DMS 273 (cell line): ENCODE data around the gene STEAP1B.
"Not testable (repeated sequence)": the region's sequence is repeated elsewhere in the genome, so short reads cannot be mapped to it uniquely, and the experiment has no call there.

Source experiments
- DNase-seq: peaks from one replicate; lab custom pipeline; 2025; ENCODE audit not compliant: unreplicated experiment; lab: John Stamatoyannopoulos, UW

The STEAP1B gene

DNA sequence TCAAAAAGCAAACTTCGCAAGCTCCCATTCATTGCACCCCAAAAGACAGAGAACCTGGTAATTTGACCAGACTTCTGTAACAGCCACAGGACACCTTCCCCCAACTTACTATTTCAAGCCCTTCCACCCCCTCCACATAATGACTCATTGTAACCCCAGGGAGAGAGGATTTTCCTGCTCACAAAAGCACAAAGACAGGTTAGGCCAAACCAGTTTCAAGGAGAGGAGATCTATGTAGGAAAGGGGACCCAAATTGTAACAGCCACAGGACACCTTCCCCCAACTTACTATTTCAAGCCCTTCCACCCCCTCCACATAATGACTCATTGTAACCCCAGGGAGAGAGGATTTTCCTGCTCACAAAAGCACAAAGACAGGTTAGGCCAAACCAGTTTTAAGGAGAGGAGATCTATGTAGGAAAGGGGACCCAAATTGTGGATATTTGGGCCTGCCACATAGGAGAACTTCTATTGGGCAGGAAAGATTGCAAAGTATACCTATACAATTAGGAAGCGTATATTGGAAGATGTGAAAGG is 66.8 kb downstream of the STEAP1B start:
- not testable (repeated sequence) for DNase-seq

GRCh38 chr7:22432203-22432718 is 67.7 kb downstream of the STEAP1B start:
- no peak for DNase-seq

DNA sequence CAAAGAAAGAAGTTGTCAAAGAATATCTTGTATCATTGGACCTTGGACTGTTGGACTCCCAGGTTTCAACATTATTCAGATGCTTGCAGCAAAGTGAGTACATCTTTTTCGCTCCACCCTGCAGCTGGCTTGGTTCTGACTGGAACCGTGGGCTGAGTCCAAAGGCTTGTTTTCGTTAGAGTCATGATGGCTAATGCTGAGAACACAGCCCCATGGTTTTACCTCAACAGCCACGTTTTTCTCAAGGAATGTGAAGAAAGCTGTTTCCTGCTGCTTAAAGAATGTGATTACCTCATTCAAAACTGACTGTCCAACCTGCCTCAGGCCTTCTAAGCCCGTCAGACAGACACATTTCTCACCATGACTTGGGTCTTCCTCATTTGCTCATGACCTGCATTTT is 69.5 kb downstream of the STEAP1B start:
- no peak for DNase-seq

DNA sequence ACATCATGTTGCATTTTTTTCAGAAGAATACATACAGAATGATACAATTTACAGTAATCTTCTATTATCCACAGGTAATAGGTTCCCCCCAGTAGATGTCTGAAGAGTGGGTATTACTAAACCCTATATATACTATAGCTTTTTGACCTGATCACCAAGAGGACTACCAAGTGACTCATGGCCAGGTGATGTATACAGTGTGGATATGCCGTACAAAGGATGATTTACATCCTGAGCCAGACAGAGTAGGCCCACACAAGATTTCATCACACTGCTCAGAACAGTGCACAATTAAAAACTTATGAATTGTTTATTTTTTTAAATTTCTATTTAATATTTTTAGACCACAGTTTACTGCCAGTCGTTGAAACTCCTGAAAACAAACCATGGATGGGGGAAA is 70.6 kb downstream of the STEAP1B start:
- DNase-seq = no peak

GRCh38 chr7:22427855-22428254 is 72.1 kb downstream of the STEAP1B start:
- DNase-seq = no peak

GRCh38 chr7:22427104-22427503 is 72.9 kb downstream of the STEAP1B start:
- no peak for DNase-seq

DNA sequence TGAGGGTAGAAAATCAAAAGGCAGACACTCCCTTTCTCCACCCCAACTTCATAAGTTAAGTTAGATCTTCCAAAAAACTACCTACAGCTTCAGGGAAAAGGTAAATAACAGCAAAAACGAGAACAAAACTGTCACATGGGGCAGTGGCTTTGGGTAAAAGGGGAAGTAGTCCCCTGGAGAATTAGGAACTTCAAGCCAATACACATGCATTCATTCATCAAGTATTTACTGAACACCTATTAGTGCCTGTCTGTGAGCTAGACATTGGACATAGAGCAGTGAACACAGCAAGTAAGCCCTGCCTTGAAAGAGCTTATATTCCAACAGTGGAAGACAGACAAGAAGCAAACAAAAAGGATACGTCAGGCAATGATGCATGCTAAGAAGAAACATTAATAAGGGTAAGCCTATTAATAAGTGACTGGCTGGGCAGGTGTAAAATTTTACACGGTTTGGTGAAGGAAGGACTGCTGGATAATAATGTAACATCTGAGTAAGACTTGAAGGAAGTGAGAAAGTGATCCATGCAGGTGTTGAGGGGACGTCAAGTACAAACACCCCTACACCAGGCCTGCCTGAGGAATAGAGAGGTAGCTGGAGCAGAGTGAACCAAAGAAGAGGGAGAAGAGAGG is 73.4 kb downstream of the STEAP1B start:
- DNase-seq = no peak

DNA sequence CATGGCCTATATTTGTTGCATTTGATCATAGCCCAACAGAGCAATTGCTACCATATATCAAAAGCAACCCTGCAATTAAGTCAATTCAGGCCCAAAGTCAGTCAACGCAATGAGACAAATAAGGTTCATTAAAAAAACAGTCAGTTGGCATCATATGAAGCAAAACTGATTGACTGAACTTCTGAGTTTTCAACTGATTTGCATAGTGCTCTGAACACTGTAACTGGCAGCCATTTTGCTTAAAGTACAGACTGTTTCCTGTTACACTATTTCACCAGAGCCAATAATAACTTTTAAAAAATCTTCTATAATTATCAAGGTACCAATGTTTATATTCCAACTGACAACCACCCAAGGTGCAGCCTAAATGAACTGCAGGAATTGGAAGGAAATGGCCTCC is 74.6 kb downstream of the STEAP1B start:
- DNase-seq = no peak

DNA sequence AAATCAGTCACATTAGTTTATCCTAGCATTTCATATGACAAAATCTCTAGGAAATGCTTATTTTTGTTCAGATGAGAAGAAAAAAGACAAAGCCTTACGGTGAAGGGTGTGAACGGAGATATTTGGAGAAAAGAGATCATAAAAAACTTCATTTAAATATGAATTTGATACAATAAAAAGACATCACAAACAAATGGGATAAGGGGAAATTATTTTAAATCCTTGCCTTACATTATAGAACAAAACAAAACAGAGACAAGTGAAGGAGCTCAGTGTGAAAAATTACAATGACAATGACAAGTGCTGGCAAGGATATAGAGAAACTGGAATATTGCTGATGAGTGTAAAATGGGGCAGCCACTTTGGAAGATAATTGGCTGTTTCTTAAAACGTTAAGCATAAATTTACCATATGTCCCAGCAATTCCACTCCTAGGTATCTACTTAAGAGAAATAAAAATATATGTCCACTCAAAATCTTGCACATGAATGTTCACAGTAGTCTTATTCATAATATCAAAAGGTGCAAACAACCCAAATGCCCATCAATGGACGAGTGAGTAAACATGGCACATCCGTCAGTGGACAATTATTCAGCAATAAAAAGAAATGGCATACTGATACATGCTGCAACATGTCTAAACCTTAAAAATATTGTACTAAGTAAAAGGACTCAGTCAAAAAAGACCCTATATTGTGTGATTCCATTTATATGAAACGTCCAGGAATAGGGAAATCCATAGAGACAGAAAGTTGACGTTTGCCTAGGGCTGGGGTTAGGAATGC is 77.0 kb downstream of the STEAP1B start:
- no peak for DNase-seq

- no peak for DNase-seq
Observed at GRCh38 chr7:22420973-22421635, 78.9 kb downstream of the STEAP1B start.

GRCh38 chr7:22420008-22420407 is 80.0 kb downstream of the STEAP1B start:
- no peak for DNase-seq

DNA sequence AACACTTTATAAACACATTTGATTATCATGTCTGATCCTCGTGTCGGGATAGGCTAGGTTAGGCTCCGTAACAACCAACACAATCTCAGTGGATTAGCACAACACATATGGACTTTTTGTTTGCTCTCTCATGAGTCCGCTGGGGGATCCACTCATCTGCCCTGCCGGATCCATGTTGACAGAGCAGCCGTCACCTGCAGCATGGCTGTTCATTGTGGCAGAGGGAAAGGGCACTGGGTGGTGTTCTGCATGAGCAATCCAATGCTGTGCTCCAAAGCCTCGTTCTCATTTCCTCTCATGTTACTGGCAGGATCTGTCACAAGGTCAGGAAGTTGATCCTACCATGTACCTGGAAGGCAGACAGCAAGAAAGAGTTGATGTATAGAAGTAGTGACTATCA is 80.5 kb downstream of the STEAP1B start:
- no peak for DNase-seq

GRCh38 chr7:22418251-22419046 is 81.5 kb downstream of the STEAP1B start:
- DNase-seq = no peak

GRCh38 chr7:22417841-22418240 is 82.1 kb downstream of the STEAP1B start:
- DNase-seq = no peak

DNA sequence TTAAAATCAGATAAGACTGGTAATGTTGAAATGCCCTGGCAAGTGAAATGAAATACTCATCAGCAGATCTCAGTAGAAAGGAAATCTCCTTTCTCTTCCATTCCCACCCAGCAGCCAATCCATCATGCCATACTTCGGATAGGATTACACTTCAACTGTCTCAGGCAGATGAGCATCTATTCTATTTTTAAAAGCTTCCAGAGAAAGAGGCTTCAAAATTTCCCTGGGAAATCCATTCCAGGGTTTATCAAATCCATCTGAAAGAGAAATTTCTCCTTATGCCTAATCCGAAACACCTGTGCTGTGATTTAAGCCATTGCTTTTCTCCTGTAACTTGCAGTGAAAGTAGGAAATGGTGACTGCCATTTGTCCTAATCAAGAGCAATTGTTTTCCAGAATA is 82.6 kb downstream of the STEAP1B start:
- DNase-seq = no peak

DNA sequence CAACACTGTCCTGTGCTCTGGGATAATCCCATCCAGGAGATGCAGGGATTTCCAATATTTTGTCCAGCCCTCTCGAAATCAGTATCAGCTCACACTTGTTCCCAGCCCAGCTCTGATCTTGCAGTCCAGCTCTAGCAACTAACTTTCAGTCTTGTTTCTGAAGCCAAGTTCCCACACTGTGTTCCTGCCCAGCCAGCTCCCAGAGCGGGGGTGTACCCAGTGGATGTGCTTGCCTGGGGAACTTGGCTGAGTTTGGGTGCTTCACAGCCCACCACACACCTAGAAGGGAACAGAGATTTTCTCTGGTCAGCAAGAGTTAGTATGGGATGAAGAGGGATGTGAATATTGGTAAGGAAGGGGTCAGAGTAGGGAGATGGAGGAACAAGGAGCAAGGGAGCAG is 85.6 kb downstream of the STEAP1B start:
- DNase-seq = no peak

DNA sequence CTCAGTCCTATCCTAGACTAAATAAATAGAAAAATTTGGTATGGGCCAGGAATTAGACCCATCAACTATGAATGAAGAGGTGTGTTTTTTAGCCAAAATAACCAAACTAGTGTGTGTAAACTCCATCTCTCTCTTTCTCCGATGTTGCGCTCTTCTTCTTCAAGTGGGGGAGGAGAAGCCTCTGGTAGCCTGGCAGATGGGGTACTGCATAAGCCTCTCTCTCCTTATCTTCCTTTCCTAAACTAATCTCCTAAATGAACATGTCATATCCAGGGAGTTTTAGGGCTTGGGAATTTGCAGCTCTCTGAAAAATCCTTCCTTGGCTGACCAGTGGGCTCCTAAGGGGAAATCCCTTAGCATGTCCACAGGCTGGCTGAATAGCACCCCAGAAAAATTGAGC is 86.8 kb downstream of the STEAP1B start:
- DNase-seq = no peak

DNA sequence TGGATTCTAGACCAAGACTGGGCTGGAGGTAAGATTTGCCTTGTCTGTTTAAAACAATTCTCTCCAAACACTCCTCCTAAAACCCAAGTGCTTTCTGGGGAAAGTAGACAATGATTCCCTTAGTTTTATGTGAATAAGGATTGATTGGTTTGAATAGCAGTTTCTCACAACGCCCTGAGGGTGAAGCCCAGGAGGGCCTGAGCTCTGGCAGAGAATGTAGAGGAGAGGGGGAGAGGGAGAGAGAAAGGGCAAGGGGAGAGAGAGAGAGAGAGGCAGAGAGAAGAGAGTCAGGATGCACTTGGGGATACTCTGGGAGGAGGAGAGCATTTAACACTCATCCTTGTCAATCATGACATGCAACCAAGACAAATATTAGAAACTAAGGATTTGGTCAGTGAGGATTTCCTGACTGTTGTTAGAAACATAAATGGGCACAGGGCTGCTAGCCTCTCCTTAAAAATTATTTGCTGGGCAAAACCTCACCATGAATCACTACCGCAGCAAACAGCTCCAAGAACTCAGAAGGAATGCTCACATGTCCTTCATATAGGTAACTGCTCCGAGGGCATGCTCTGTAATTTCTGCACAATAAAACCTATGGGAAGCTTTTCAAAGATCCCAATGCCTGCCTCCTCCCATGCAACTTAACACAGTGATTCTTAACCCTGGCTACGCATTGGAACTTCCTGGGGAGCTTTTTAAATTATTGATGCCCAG is 87.9 kb downstream of the STEAP1B start:
- DNase-seq = no peak

DNA sequence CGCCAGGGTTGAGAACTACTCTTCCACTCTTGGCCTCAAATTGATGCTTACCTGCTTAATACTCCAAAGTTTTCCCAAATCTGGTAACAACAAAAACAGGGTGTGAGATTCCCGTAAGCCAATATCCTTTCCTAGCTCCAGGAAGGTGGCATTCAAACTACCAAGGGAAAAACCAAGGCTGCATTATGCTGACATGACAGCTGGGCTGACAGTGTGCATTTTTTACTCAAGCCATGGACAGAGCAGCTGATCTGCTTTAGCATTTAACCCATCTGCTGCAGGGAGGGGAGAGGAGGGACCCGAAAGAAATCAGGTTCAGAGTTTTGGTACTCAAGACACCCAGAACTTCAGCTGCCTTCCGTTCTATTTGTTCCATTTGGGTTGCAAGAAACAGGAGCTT is 93.3 kb downstream of the STEAP1B start:
- DNase-seq = peak; percentile 50

GRCh38 chr7:22404421-22405023 is 95.5 kb downstream of the STEAP1B start:
- DNase-seq = no peak
